Right kidney (tissue), 9 donors: ENCODE data around the gene PHACTR2.
A peak's percentile ranks its signal among the peaks of the same experiment; 100 is the strongest.
"Not testable (repeated sequence)": the region's sequence is repeated elsewhere in the genome, so short reads cannot be mapped to it uniquely, and the experiment has no call there.

Experiments used
- DNase-seq: peaks from one replicate; pipeline ENCODE4 v3.0.0-alpha.2; 2016
- long read RNA-seq, 8 donors: transcript quantifications; one replicate each; lab custom pipeline, GENCODE V29; 2026

Gene PHACTR2
- long read RNA-seq, donor 1, partial matches to known transcripts, result 0 of 3 reads
- long read RNA-seq, donor 1, other reads (novel, unspliced or antisense), result 0 of 3 reads
- long read RNA-seq, donor 2, result 0 reads
- long read RNA-seq, donor 3, partial matches to known transcripts, result 0 of 2 reads
- long read RNA-seq, donor 3, other reads (novel, unspliced or antisense), result 0 of 2 reads
- long read RNA-seq, donor 4, full-length matches to known transcripts, result 6 of 6 reads
- long read RNA-seq, donor 4, partial matches to known transcripts, result 0 of 6 reads
- long read RNA-seq, donor 4, other reads (novel, unspliced or antisense), result 0 of 6 reads
- long read RNA-seq, donor 5, partial matches to known transcripts, result 0 of 3 reads
- long read RNA-seq, donor 5, other reads (novel, unspliced or antisense), result 0 of 3 reads
- long read RNA-seq, donor 6, full-length matches to known transcripts, result 10 of 10 reads
- long read RNA-seq, donor 6, partial matches to known transcripts, result 0 of 10 reads
- long read RNA-seq, donor 6, other reads (novel, unspliced or antisense), result 0 of 10 reads
- long read RNA-seq, donor 7, full-length matches to known transcripts, result 4 of 9 reads
- long read RNA-seq, donor 7, partial matches to known transcripts, result 5 of 9 reads
- long read RNA-seq, donor 7, other reads (novel, unspliced or antisense), result 0 of 9 reads
- long read RNA-seq, donor 8, full-length matches to known transcripts, result 7 of 7 reads
- long read RNA-seq, donor 8, partial matches to known transcripts, result 0 of 7 reads
- long read RNA-seq, donor 8, other reads (novel, unspliced or antisense), result 0 of 7 reads

GRCh38 chr6:143677891-143678791 lies at the start of gene PHACTR2:
Gene PHACTR2, plus strand, starts transcription at chr6:143677965. Its CDS starts 199 bp downstream, at chr6:143678164.
- peak; percentile 98 for DNase-seq

GRCh38 chr6:143629104-143630080 lies 48.4 kb upstream of the PHACTR2 start:
- no peak for DNase-seq

GRCh38 chr6:143631196-143631595 lies 46.6 kb upstream of the PHACTR2 start:
- not testable (repeated sequence) for DNase-seq

GRCh38 chr6:143632894-143633293 lies 44.9 kb upstream of the PHACTR2 start:
- no peak for DNase-seq

- DNase-seq, result no peak
Observed at GRCh38 chr6:143634486-143634885, 43.3 kb upstream of the PHACTR2 start.

GRCh38 chr6:143637691-143638090 lies 40.1 kb upstream of the PHACTR2 start:
- no peak for DNase-seq

- DNase-seq, result no peak
Observed at GRCh38 chr6:143642403-143642802, 35.4 kb upstream of the PHACTR2 start.

GRCh38 chr6:143647191-143647590 lies 30.6 kb upstream of the PHACTR2 start:
- DNase-seq, result no peak

- DNase-seq, result no peak
Observed at GRCh38 chr6:143647732-143648131, 30.0 kb upstream of the PHACTR2 start.

GRCh38 chr6:143649319-143649718 lies 28.4 kb upstream of the PHACTR2 start:
- not testable (repeated sequence) for DNase-seq

- not testable (repeated sequence) for DNase-seq
Observed at GRCh38 chr6:143651328-143651727, 26.4 kb upstream of the PHACTR2 start.

- no peak for DNase-seq
Observed at GRCh38 chr6:143652841-143653331, 24.9 kb upstream of the PHACTR2 start.

- no peak for DNase-seq
Observed at GRCh38 chr6:143655541-143655940, 22.2 kb upstream of the PHACTR2 start.

GRCh38 chr6:143656026-143656425 lies 21.7 kb upstream of the PHACTR2 start:
- DNase-seq, result no peak

- no peak for DNase-seq
Observed at GRCh38 chr6:143657809-143658208, 20.0 kb upstream of the PHACTR2 start.

GRCh38 chr6:143660170-143660569 lies 17.6 kb upstream of the PHACTR2 start:
- DNase-seq, result not testable (repeated sequence)

- DNase-seq, result no peak
Observed at GRCh38 chr6:143664171-143664570, 13.6 kb upstream of the PHACTR2 start.

GRCh38 chr6:143666007-143666406 lies 11.8 kb upstream of the PHACTR2 start:
- DNase-seq, result not testable (repeated sequence)

- not testable (repeated sequence) for DNase-seq
Observed at GRCh38 chr6:143669483-143669882, 8.3 kb upstream of the PHACTR2 start.

- DNase-seq, result no peak
Observed at GRCh38 chr6:143673669-143674068, 4.1 kb upstream of the PHACTR2 start.
